Calu3 (cell line): ENCODE data around the gene PSORS1C1. TPM values are rescaled to one million over a fixed set of nuclear protein-coding genes. Genes with fewer than 3 reads are reported as not detected.
A peak's percentile ranks its signal among the peaks of the same experiment; 100 is the strongest.

ENCODE experiments used
- BruUV-seq: library from RNA; stranded (reverse); fragments of 400-500 nt; replicated peaks from 2 replicates; lab custom pipeline; 2021; lab: Mats Ljungman, UMichigan
- CTCF ChIA-PET: fragments of 300-600 bp; sonication (Branson Sonifier 250); formaldehyde crosslinking; loops from one replicate; lab custom pipeline; 2022; ENCODE audit warnings: antibody characterized with exemption; lab: Charles Lee
- DNase-seq: peaks from one replicate; pipeline ENCODE4 v3.0.0; 2022
- H3K27ac Mint-ChIP-seq: one replicate; pipeline ENCODE4 v1.8.0; 2022; ENCODE audit warnings: mixed read lengths; ENCODE audit not compliant: unreplicated experiment
- H3K27me3 Mint-ChIP-seq: one replicate; pipeline ENCODE4 v1.8.0; 2022; ENCODE audit warnings: mixed read lengths; ENCODE audit not compliant: unreplicated experiment
- H3K36me3 Mint-ChIP-seq: one replicate; pipeline ENCODE4 v1.8.0; 2022; ENCODE audit warnings: mild to moderate bottlenecking, moderate library complexity, mixed read lengths; ENCODE audit not compliant: insufficient read depth, unreplicated experiment
- H3K4me1 Mint-ChIP-seq: one replicate; pipeline ENCODE4 v1.8.0; 2022; ENCODE audit warnings: mild to moderate bottlenecking, low read depth, mixed read lengths; ENCODE audit not compliant: unreplicated experiment
- H3K4me3 Mint-ChIP-seq: one replicate; pipeline ENCODE4 v1.8.0; 2022; ENCODE audit warnings: mild to moderate bottlenecking, low read depth, moderate library complexity, mixed read lengths; ENCODE audit not compliant: unreplicated experiment
- H3K9me3 Mint-ChIP-seq: one replicate; pipeline ENCODE4 v1.8.0; 2022; ENCODE audit warnings: low read depth, mixed read lengths; ENCODE audit not compliant: unreplicated experiment
- intact Hi-C: fragments of 100-400 bp; cut with micrococcal nuclease; formaldehyde crosslinking; loops from one replicate; pipeline ENCODE4 v1.10.0; 2022; ENCODE audit not compliant: unreplicated experiment
- total RNA-seq: library from RNA; stranded (reverse); gene quantifications from 2 replicates; pipeline ENCODE4 v1.2.3, GENCODE V29; 2022
- TF ChIP-seq, protein P1 (sequence below): fragments of 200-600 bp; IDR thresholded peaks from one replicate; pipeline ENCODE4 v1.8.0; 2022; ENCODE audit warnings: antibody characterized with exemption; ENCODE audit not compliant: unreplicated experiment

Gene PSORS1C1
- total RNA-seq, 1 experiment from 2014 or later, result 11.0 TPM

DNA sequence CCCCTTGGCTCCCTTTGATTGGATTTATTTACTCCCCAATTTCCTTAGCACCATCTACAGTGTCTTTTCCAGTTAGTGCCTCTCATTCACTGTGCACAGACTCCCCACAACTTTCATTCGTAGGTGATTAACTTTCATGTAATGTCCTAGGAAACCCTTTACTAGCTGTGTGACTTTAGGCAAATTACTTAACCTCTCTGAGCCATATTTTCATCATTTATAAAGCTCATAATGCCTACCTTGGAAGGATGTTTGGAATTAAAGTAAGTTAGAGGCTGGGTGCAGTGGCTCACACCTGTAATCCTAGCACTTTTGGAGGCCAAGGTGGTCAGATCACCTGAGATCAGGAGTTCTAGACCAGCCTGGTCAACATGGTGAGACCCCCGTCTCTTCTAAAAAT is 22.4 kb upstream of the PSORS1C1 start:
- H3K36me3 Mint-ChIP-seq, result no peaks in the 10 kb centered on the region
- H3K4me1 Mint-ChIP-seq, result peaks cover 36% of the 10 kb centered on the region
- DNase-seq, result no peak
- H3K4me3 Mint-ChIP-seq, result no peak overlapping the region
- no peak overlapping the region for H3K27ac Mint-ChIP-seq
- no TSS peak for BruUV-seq
- no peaks in the 10 kb centered on the region for H3K27me3 Mint-ChIP-seq
- CTCF ChIA-PET, result interaction anchor here (0.6 to 4.3 kb wide), 7 partner anchors 11 to 287 kb away, joined by 3 to 22 read pairs (median 8); partner anchors contain the start of gene PSORS1C1
- intact Hi-C loops, result no loop called here
- TF ChIP-seq, protein P1, sequence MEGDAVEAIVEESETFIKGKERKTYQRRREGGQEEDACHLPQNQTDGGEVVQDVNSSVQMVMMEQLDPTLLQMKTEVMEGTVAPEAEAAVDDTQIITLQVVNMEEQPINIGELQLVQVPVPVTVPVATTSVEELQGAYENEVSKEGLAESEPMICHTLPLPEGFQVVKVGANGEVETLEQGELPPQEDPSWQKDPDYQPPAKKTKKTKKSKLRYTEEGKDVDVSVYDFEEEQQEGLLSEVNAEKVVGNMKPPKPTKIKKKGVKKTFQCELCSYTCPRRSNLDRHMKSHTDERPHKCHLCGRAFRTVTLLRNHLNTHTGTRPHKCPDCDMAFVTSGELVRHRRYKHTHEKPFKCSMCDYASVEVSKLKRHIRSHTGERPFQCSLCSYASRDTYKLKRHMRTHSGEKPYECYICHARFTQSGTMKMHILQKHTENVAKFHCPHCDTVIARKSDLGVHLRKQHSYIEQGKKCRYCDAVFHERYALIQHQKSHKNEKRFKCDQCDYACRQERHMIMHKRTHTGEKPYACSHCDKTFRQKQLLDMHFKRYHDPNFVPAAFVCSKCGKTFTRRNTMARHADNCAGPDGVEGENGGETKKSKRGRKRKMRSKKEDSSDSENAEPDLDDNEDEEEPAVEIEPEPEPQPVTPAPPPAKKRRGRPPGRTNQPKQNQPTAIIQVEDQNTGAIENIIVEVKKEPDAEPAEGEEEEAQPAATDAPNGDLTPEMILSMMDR, result no peak
- H3K9me3 Mint-ChIP-seq, result no peaks in the 10 kb centered on the region

DNA sequence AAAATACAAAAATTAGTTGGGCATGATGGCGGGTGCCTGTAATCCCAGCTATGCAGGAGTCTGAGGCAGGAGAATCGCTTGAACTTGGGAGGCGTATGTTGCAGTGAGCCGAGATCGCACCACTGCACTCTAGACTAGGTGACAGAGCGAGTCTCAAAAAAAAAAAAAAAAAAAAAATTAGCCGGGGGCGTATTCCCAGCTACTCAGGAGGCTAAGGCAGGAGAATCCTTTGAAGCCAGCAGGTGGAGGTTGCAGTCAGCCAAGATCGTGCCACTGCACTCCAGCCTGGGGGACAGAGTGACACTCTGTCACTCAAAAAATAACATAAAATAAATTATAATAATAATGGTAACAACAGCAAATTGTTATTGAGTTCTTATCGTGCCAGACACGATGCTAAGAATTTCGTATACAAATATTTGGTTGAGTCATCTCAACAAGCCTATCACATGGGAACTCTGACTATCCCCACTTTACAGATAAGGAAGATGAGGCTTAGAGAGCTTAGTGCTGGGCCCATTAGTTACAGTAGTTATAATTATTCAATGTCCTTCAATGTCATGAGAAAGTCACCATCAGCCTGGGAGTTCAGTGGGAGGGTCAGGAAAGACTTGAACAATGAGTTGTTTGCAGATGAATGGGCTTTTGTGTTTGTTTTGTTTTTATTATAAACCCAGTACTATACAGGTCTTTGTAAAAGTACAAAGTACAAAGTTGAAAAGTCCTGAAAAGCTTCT is 21.7 kb upstream of the PSORS1C1 start:
- BruUV-seq, result no TSS peak
- Mint-ChIP-seq H3K36me3 (no peaks in the 10 kb centered on the region), H3K4me3 (no peak overlapping the region), H3K4me1 (peaks cover 36% of the 10 kb centered on the region), H3K9me3 (no peaks in the 10 kb centered on the region), H3K27ac (no peak overlapping the region), H3K27me3 (no peaks in the 10 kb centered on the region)
- DNase-seq, result no peak
- TF ChIP-seq, protein P1, result no peak
- intact Hi-C loops, result no loop called here
- CTCF ChIA-PET, result interaction anchor here (0.7 to 4.3 kb wide), 9 partner anchors 10 to 210 kb away, joined by 3 to 22 read pairs (median 7); partner anchors contain the start of genes PSORS1C1 and VARS2

DNA sequence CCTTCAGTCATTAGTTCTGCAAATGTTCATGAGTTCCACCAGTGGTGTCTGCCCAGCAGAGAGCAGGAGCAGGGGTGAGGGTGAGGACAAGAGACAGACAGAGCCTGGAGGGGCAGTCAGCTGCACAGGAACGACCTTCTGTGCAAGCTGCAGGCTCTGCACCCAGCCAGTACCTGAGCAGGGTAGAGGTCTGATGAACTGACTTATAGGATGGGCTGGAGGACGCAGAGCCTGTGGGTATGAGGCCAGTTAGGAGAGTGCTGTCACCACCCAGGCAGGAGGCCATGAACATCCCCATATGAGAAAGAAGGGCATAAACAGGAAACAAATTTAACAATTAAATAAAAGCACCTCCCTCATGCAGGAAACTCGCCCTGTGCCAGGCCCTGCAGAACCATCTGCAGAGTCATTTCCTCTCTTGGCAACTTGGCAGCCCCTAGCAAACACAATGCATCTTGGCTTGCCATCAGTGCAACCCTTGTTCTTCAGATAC is 20.2 kb upstream of the PSORS1C1 start:
- Mint-ChIP-seq H3K4me1 (peaks cover 36% of the 10 kb centered on the region), H3K4me3 (no peak overlapping the region), H3K27ac (no peak overlapping the region), H3K27me3 (no peaks in the 10 kb centered on the region), H3K9me3 (no peaks in the 10 kb centered on the region), H3K36me3 (no peaks in the 10 kb centered on the region)
- CTCF ChIA-PET, result interaction anchor here (1.2 to 4.3 kb wide), 6 partner anchors 9 to 181 kb away, joined by 3 to 22 read pairs (median 8); partner anchors contain the start of genes PSORS1C1 and VARS2
- intact Hi-C loops, result no loop called here
- DNase-seq, result peak; percentile 53
- no TSS peak for BruUV-seq
- TF ChIP-seq, protein P1, result no peak

DNA sequence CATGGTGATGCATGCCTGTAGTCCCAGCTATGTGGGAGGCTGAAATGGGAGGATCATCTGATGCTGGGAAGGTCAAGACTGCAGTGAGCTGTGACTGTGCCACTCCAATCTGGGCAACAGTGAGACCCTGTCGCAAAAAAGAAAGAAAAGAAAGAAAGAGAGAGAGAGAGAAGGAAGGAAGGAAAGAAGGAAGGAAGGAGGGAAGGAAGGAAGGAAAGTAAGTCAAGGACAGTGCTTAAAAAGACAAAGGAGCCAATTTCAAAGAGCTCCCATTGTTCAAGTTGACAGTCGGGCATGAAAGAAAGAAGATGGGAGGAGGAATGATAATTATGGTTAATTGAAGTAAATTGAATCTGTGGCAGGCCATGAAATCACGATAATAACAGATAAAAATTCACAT is 18.4 kb upstream of the PSORS1C1 start:
- H3K36me3 Mint-ChIP-seq, result no peaks in the 10 kb centered on the region
- no TSS peak for BruUV-seq
- intact Hi-C loops, result no loop called here
- H3K9me3 Mint-ChIP-seq, result no peaks in the 10 kb centered on the region
- H3K4me1 Mint-ChIP-seq, result peaks cover 27% of the 10 kb centered on the region
- H3K27me3 Mint-ChIP-seq, result no peaks in the 10 kb centered on the region
- CTCF ChIA-PET, result interaction anchor here (1.1 kb wide), 2 partner anchors 9 to 11 kb away, joined by 3 to 4 read pairs; no protein-coding TSS in a partner anchor
- TF ChIP-seq, protein P1, result no peak
- H3K4me3 Mint-ChIP-seq, result no peak overlapping the region
- H3K27ac Mint-ChIP-seq, result no peak overlapping the region
- DNase-seq, result no peak
